HEK293 (cell line): Measurements from ENCODE around the gene NT5DC3.

ENCODE experiments used
- CTCF ChIA-PET: fragments of 350-600 bp; formaldehyde crosslinking; extraction: SDS; loops from one replicate; lab custom pipeline; 2021; ENCODE audit warnings: antibody characterized with exemption; lab: Yijun Ruan, JAX
- POLR2A ChIA-PET: fragments of 300-600 bp; formaldehyde crosslinking; extraction: SDS; loops from one replicate; lab custom pipeline; 2020; ENCODE audit warnings: antibody characterized with exemption, inconsistent platforms; lab: Yijun Ruan, JAX
- H3K27ac ChIP-seq: fragments of 200-500 bp; sonication (Bioruptor generic); 2 replicates; pipeline ENCODE4 v1.5.1; 2014; ENCODE audit warnings: low read depth, low read length, control low read depth, inconsistent platforms; ENCODE audit errors: extremely low read depth
- H3K36me3 ChIP-seq, 2 experiments: fragments of 200-500 bp in 1 of 2; sonication (Bioruptor generic) in 1 of 2; 1 replicate in 1 of 2; 2 replicates in 1 of 2; pipeline ENCODE4 v1.5.1; 2014 to 2017; ENCODE audit warnings: inconsistent platforms in 2 of 2, low read length in 2 of 2; ENCODE audit not compliant: control insufficient read depth in 2 of 2, insufficient read depth in 1 of 2
- H3K4me1 ChIP-seq: fragments of 200-500 bp; sonication (Bioruptor generic); 2 replicates; pipeline ENCODE4 v1.5.1; 2014; ENCODE audit warnings: mild to moderate bottlenecking, low read length, inconsistent platforms; ENCODE audit not compliant: control insufficient read depth, insufficient read depth
- H3K4me3 ChIP-seq: 2 replicates; pipeline ENCODE4 v1.5.1; 2011; ENCODE audit warnings: low read depth, mild to moderate bottlenecking, control low read depth, low read length, moderate library complexity
- H3K9me3 ChIP-seq: fragments of 200-500 bp; sonication (Bioruptor generic); 2 replicates; pipeline ENCODE4 v1.5.1; 2014; ENCODE audit warnings: low read depth, low read length, inconsistent platforms; ENCODE audit not compliant: control insufficient read depth, insufficient read depth
- AEBP2 ChIP-seq: fragments of 450-650 bp; formaldehyde crosslinking; IDR thresholded peaks from 2 replicates; pipeline ENCODE4 v1.5.1; 2016; ENCODE audit warnings: missing biosample characterization, missing genetic modification characterization, borderline replicate concordance
- GLIS1 ChIP-seq: fragments of 450-650 bp; formaldehyde crosslinking; IDR thresholded peaks from 2 replicates; pipeline ENCODE4 v1.5.1; 2016; ENCODE audit warnings: missing biosample characterization, missing genetic modification characterization
- GLIS2 ChIP-seq: fragments of 450-650 bp; formaldehyde crosslinking; IDR thresholded peaks from 2 replicates; pipeline ENCODE4 v1.5.1; 2016; ENCODE audit warnings: missing biosample characterization, missing genetic modification characterization
- HOXA7 ChIP-seq: sonication (generic); formaldehyde crosslinking; IDR thresholded peaks from 2 replicates; pipeline ENCODE4 v1.8.1; 2022; ENCODE audit warnings: missing genetic modification reagents, borderline replicate concordance
- MZF1 ChIP-seq: fragments of 450-650 bp; formaldehyde crosslinking; IDR thresholded peaks from 2 replicates; pipeline ENCODE4 v1.5.1; 2017; ENCODE audit warnings: missing biosample characterization, missing genetic modification characterization, borderline replicate concordance
- PATZ1 ChIP-seq: fragments of 450-650 bp; formaldehyde crosslinking; IDR thresholded peaks from 2 replicates; pipeline ENCODE4 v1.5.1; 2016; ENCODE audit warnings: missing biosample characterization, missing genetic modification characterization
- REPIN1 ChIP-seq: fragments of 450-650 bp; formaldehyde crosslinking; IDR thresholded peaks from 2 replicates; pipeline ENCODE4 v1.5.1; 2017; ENCODE audit warnings: missing biosample characterization, missing genetic modification characterization, low read depth
- TCF7L2 ChIP-seq: IDR thresholded peaks from 2 replicates; pipeline ENCODE4 v1.6.1; 2011; ENCODE audit warnings: low read depth, mild to moderate bottlenecking, inconsistent platforms, low read length, moderate library complexity, borderline replicate concordance
- ZBTB26 ChIP-seq: fragments of 450-650 bp; formaldehyde crosslinking; optimal IDR thresholded peaks from 2 replicates; pipeline ENCODE3; 2016; ENCODE audit warnings: missing biosample characterization, mild to moderate bottlenecking, missing genetic modification characterization
- ZFP41 ChIP-seq: fragments of 450-650 bp; formaldehyde crosslinking; IDR thresholded peaks from 2 replicates; pipeline ENCODE4 v1.5.1; 2016; ENCODE audit warnings: missing biosample characterization, missing genetic modification characterization, borderline replicate concordance
- ZNF211 ChIP-seq: fragments of 450-650 bp; formaldehyde crosslinking; IDR thresholded peaks from 2 replicates; pipeline ENCODE4 v1.5.1; 2016; ENCODE audit warnings: low read depth, missing biosample characterization, missing genetic modification characterization
- ZNF280C ChIP-seq: fragments of 450-650 bp; formaldehyde crosslinking; IDR thresholded peaks from 2 replicates; pipeline ENCODE4 v1.5.1; 2016; ENCODE audit warnings: missing biosample characterization, missing genetic modification characterization
- ZNF324 ChIP-seq: fragments of 450-650 bp; formaldehyde crosslinking; IDR thresholded peaks from 2 replicates; pipeline ENCODE4 v1.5.1; 2016; ENCODE audit warnings: missing biosample characterization, missing genetic modification characterization
- ZNF488 ChIP-seq: fragments of 450-650 bp; formaldehyde crosslinking; IDR thresholded peaks from 2 replicates; pipeline ENCODE4 v1.5.1; 2016; ENCODE audit warnings: missing biosample characterization, missing genetic modification characterization
- ZNF555 ChIP-seq: fragments of 450-650 bp; formaldehyde crosslinking; conservative IDR thresholded peaks from 2 replicates; pipeline ENCODE4 v1.5.1; 2017; ENCODE audit warnings: missing biosample characterization, mild to moderate bottlenecking, missing genetic modification characterization, inconsistent platforms
- ZNF707 ChIP-seq: fragments of 450-650 bp; formaldehyde crosslinking; IDR thresholded peaks from 2 replicates; pipeline ENCODE4 v1.5.1; 2016; ENCODE audit warnings: missing biosample characterization, missing genetic modification characterization
- ZSCAN30 ChIP-seq: fragments of 450-650 bp; IDR thresholded peaks from 2 replicates; pipeline ENCODE4 v1.5.1; 2018; ENCODE audit warnings: missing biosample characterization, mild to moderate bottlenecking, missing genetic modification characterization, moderate library complexity
- ZSCAN4 ChIP-seq: fragments of 450-650 bp; formaldehyde crosslinking; IDR thresholded peaks from 2 replicates; pipeline ENCODE4 v1.5.1; 2017; ENCODE audit warnings: missing biosample characterization, missing genetic modification characterization

NT5DC3 gene

GRCh38 chr12:103793046-103793445 lies 48.0 kb downstream of the NT5DC3 start (continued):
- no peak for TF ChIP-seq ZSCAN4
- no peak for TF ChIP-seq ZNF707 (tag by site-specific recombination)
- no peak for TF ChIP-seq TCF7L2
- no peak for TF ChIP-seq ZNF280C
- no peak for TF ChIP-seq ZBTB26 (tag by site-specific recombination)
- no peak for TF ChIP-seq MZF1 (tag by site-specific recombination)
- TF ChIP-seq ZNF211 (tag by site-specific recombination), result no peak
- TF ChIP-seq AEBP2, result no peak
- TF ChIP-seq ZNF324 (tag by site-specific recombination), result no peak
- TF ChIP-seq ZFP41 (tag by site-specific recombination), result no peak
- TF ChIP-seq HOXA7 (CRISPR knock-in tag), result no peak

GRCh38 chr12:103791350-103791920 lies 49.6 kb downstream of the NT5DC3 start:
- Histone ChIP-seq H3K4me3 (no peak overlapping the region), H3K36me3 (peaks cover under 1 to 41% of the 10 kb centered on the region in 2 experiments; a peak in 2 of 3 replicates), H3K9me3 (no peaks in the 10 kb centered on the region)
- POLR2A ChIA-PET, result interaction anchor here (0.6 kb wide), 1 partner anchor 12 kb away, joined by 4 read pairs; no protein-coding TSS in a partner anchor
- TF ChIP-seq ZNF488 (tag by site-specific recombination), result no peak
- no peak for TF ChIP-seq REPIN1
- TF ChIP-seq AEBP2, result no peak
- TF ChIP-seq ZSCAN30 (tag by site-specific recombination), result no peak
- no peak for TF ChIP-seq GLIS2 (tag by site-specific recombination)
- no peak for TF ChIP-seq ZNF555
- no peak for TF ChIP-seq GLIS1 (tag by site-specific recombination)
- no peak for TF ChIP-seq PATZ1 (tag by site-specific recombination)
- TF ChIP-seq, all 188 proteins: peak for 0
- CTCF ChIA-PET, result interaction anchor here (0.7 kb wide), 1 partner anchor 9 kb away, joined by 4 read pairs; no protein-coding TSS in a partner anchor
- Histone ChIP-seq H3K27ac (no peak overlapping the region), H3K4me1 (no peaks in the 10 kb centered on the region)
